Stomach smooth muscle (tissue), 2 donors: ENCODE measurements around the gene GBX1.

Experiments used
- H3K27ac ChIP-seq: one replicate; pipeline ENCODE4 v1.7.0; 2013; ENCODE audit warnings: mild to moderate bottlenecking, low read length, inconsistent platforms
- H3K27me3 ChIP-seq, 2 donors: one replicate each; pipeline ENCODE4 v1.7.0; 2013; ENCODE audit warnings: low read length in 2 of 2; ENCODE audit not compliant: insufficient read depth in 2 of 2, control insufficient read depth in 1 of 2
- H3K36me3 ChIP-seq, 2 donors: one replicate each; pipeline ENCODE4 v1.7.0; 2013; ENCODE audit warnings: low read length in 2 of 2; ENCODE audit not compliant: control insufficient read depth in 2 of 2, insufficient read depth in 2 of 2
- H3K4me1 ChIP-seq: one replicate; pipeline ENCODE4 v1.7.0; 2013; ENCODE audit warnings: low read length; ENCODE audit not compliant: control insufficient read depth, insufficient read depth
- H3K4me3 ChIP-seq, 2 donors: one replicate each; pipeline ENCODE4 v1.7.0; 2013; ENCODE audit warnings: low read length in 2 of 2
- H3K9ac ChIP-seq, 2 donors: one replicate each; pipeline ENCODE4 v1.7.0; 2013; ENCODE audit warnings: low read length in 2 of 2, mild to moderate bottlenecking in 1 of 2
- H3K9me3 ChIP-seq, 2 donors: one replicate each; pipeline ENCODE4 v1.7.0; 2013; ENCODE audit warnings: low read length in 2 of 2; ENCODE audit not compliant: control insufficient read depth in 2 of 2
- donor health status: healthy.
- donor health status: Pancreatic carcinoma.

The GBX1 gene

GRCh38 chr7:151109094-151110048 lies 58.1 kb downstream of the GBX1 start:
- H3K27me3 ChIP-seq = no peaks in the 10 kb centered on the region
- no peaks in the 10 kb centered on the region for H3K9me3 ChIP-seq
- H3K4me1 ChIP-seq = peaks cover 30% of the 10 kb centered on the region
- H3K4me3 ChIP-seq = no peak overlapping the region
- H3K36me3 ChIP-seq = no peaks in the 10 kb centered on the region
- no peak overlapping the region for H3K9ac ChIP-seq
- peak overlapping the region; percentile 11 for H3K27ac ChIP-seq

GRCh38 chr7:151107882-151108281 lies 59.6 kb downstream of the GBX1 start:
- Histone ChIP-seq H3K9me3 (no peaks in the 10 kb centered on the region), H3K36me3 (no peaks in the 10 kb centered on the region), H3K9ac (no peak overlapping the region), H3K27me3 (no peaks in the 10 kb centered on the region), H3K27ac (no peak overlapping the region), H3K4me3 (no peak overlapping the region), H3K4me1 (peaks cover 23% of the 10 kb centered on the region)

- Histone ChIP-seq H3K4me1 (peaks cover 19% of the 10 kb centered on the region), H3K4me3 (no peak overlapping the region), H3K36me3 (no peaks in the 10 kb centered on the region), H3K27ac (no peak overlapping the region), H3K27me3 (no peaks in the 10 kb centered on the region), H3K9me3 (no peaks in the 10 kb centered on the region), H3K9ac (peak overlapping the region in 1 of 2 donors; percentile 13)
Measured at GRCh38 chr7:151104411-151105235, 62.9 kb downstream of the GBX1 start.

GRCh38 chr7:151103973-151104372 lies 63.5 kb downstream of the GBX1 start:
- no peaks in the 10 kb centered on the region for H3K9me3 ChIP-seq
- peak overlapping the region in 1 of 2 donors; percentile 13 for H3K9ac ChIP-seq
- peaks cover 13% of the 10 kb centered on the region for H3K4me1 ChIP-seq
- H3K27ac ChIP-seq = no peak overlapping the region
- H3K27me3 ChIP-seq = no peaks in the 10 kb centered on the region
- no peaks in the 10 kb centered on the region for H3K36me3 ChIP-seq
- H3K4me3 ChIP-seq = no peak overlapping the region

GRCh38 chr7:151102991-151103390 lies 64.5 kb downstream of the GBX1 start:
- H3K36me3 ChIP-seq = no peaks in the 10 kb centered on the region
- peaks cover 13% of the 10 kb centered on the region for H3K4me1 ChIP-seq
- no peak overlapping the region for H3K9ac ChIP-seq
- no peaks in the 10 kb centered on the region for H3K27me3 ChIP-seq
- H3K4me3 ChIP-seq = no peak overlapping the region
- no peak overlapping the region for H3K27ac ChIP-seq
- no peaks in the 10 kb centered on the region for H3K9me3 ChIP-seq

GRCh38 chr7:151101621-151102396 lies 65.7 kb downstream of the GBX1 start:
- no peak overlapping the region for H3K4me3 ChIP-seq
- peaks cover 13% of the 10 kb centered on the region for H3K4me1 ChIP-seq
- H3K27me3 ChIP-seq = no peaks in the 10 kb centered on the region

GRCh38 chr7:151100921-151101320 lies 66.6 kb downstream of the GBX1 start:
- Histone ChIP-seq H3K27ac (no peak overlapping the region), H3K9ac (no peak overlapping the region), H3K9me3 (no peaks in the 10 kb centered on the region), H3K27me3 (no peaks in the 10 kb centered on the region), H3K4me1 (peaks cover 16% of the 10 kb centered on the region), H3K4me3 (no peak overlapping the region), H3K36me3 (no peaks in the 10 kb centered on the region)

More at GRCh38 chr7:151101621-151102396, 65.7 kb downstream of the GBX1 start:
- Histone ChIP-seq H3K9me3 (no peaks in the 10 kb centered on the region), H3K36me3 (no peaks in the 10 kb centered on the region), H3K27ac (no peak overlapping the region), H3K9ac (no peak overlapping the region)

- Histone ChIP-seq H3K27ac (no peak overlapping the region), H3K4me1 (peaks cover 21% of the 10 kb centered on the region), H3K27me3 (no peaks in the 10 kb centered on the region), H3K36me3 (no peaks in the 10 kb centered on the region), H3K4me3 (no peak overlapping the region), H3K9me3 (no peaks in the 10 kb centered on the region), H3K9ac (no peak overlapping the region)
Measured at GRCh38 chr7:151099486-151100211, 67.8 kb downstream of the GBX1 start.
